T-helper 22 cell (primary cell): ENCODE measurements around the gene MESD.
"Not testable (repeated sequence)": the region's sequence is repeated elsewhere in the genome, so short reads cannot be mapped to it uniquely, and the experiment has no call there.

Experiments
- DNase-seq: peaks from one replicate; pipeline ENCODE4 v3.0.0-alpha.2; 2020; ENCODE audit warnings: low read depth

The MESD gene

GRCh38 chr15:80958818-80959495 is 30.7 kb downstream of the MESD start:
- no peak for DNase-seq

- no peak for DNase-seq
Measured at GRCh38 chr15:80957976-80958375, 31.6 kb downstream of the MESD start.

- DNase-seq, result no peak
Measured at GRCh38 chr15:80957556-80957955, 32.1 kb downstream of the MESD start.

- not testable (repeated sequence) for DNase-seq
Measured at GRCh38 chr15:80955571-80956452, 33.8 kb downstream of the MESD start.

GRCh38 chr15:80953953-80954778 is 35.5 kb downstream of the MESD start:
- DNase-seq, result no peak

GRCh38 chr15:80953001-80953952 is 36.3 kb downstream of the MESD start:
- DNase-seq, result no peak

GRCh38 chr15:80951941-80952340 is 37.7 kb downstream of the MESD start:
- no peak for DNase-seq

GRCh38 chr15:80950291-80951078 is 39.1 kb downstream of the MESD start:
- no peak for DNase-seq

- no peak for DNase-seq
Measured at GRCh38 chr15:80949756-80950155, 39.9 kb downstream of the MESD start.

GRCh38 chr15:80948651-80949292 is 40.8 kb downstream of the MESD start:
- DNase-seq, result no peak

- no peak for DNase-seq
Measured at GRCh38 chr15:80946576-80946975, 43.0 kb downstream of the MESD start.

- DNase-seq, result no peak
Measured at GRCh38 chr15:80945605-80946004, 44.0 kb downstream of the MESD start.

GRCh38 chr15:80944818-80945217 is 44.8 kb downstream of the MESD start:
- DNase-seq, result no peak

GRCh38 chr15:80942746-80943565 is 46.7 kb downstream of the MESD start:
- DNase-seq, result no peak

- DNase-seq, result no peak
Measured at GRCh38 chr15:80942266-80942665, 47.4 kb downstream of the MESD start.

- no peak for DNase-seq
Measured at GRCh38 chr15:80940851-80941250, 48.8 kb downstream of the MESD start.

- no peak for DNase-seq
Measured at GRCh38 chr15:80940331-80940730, 49.3 kb downstream of the MESD start.

GRCh38 chr15:80939216-80939615 is 50.4 kb downstream of the MESD start:
- DNase-seq, result no peak

- DNase-seq, result no peak
Measured at GRCh38 chr15:80937718-80938117, 51.9 kb downstream of the MESD start.
